ENCODE results near the gene LRRC43.

- TF ChIP-seq POLR2AphosphoS5 (IDR thresholded peaks at IDR 0.05) (no peak), CTCF (IDR thresholded peaks at IDR 0.05) (no peak), EP300 (IDR thresholded peaks at IDR 0.05) (no peak), POLR2A (IDR thresholded peaks at IDR 0.05) (no peak)
These were observed 14.4 kb upstream of the LRRC43 start for GRCh38 chr12:122168492-122168891.
